Peyer's patch (tissue), 4 donors: Measurements from ENCODE around the gene ADAM12. TPM values are rescaled to one million over a fixed set of nuclear protein-coding genes. Genes with fewer than 3 reads are reported as not detected.

ENCODE experiments used
- DNase-seq, 3 donors: peaks; one replicate each; pipeline ENCODE4 v3.0.0-alpha.2; 2017 to 2019
- H3K27ac ChIP-seq, 4 donors: fragments of 200-600 bp; sonication (generic); one replicate each; pipeline ENCODE4 v1.5.1; 2016 to 2019
- H3K27me3 ChIP-seq, 2 donors: fragments of 200-600 bp; sonication (generic); one replicate each; pipeline ENCODE4 v1.5.1; 2019
- H3K36me3 ChIP-seq, 3 donors: fragments of 200-600 bp; sonication (generic); one replicate each; pipeline ENCODE4 v1.5.1; 2016 to 2019
- H3K4me1 ChIP-seq, 4 donors: fragments of 200-600 bp; sonication (generic); one replicate each; pipeline ENCODE4 v1.5.1; 2016 to 2019
- H3K4me3 ChIP-seq, 4 donors: fragments of 200-600 bp; sonication (generic); 1 replicate in 3 of 4; 2 replicates in 1 of 4; pipeline ENCODE4 v1.5.1; 2016 to 2019; ENCODE audit warnings: mild to moderate bottlenecking in 1 of 4
- H3K9me3 ChIP-seq, 4 donors: fragments of 200-600 bp; sonication (generic); one replicate each; pipeline ENCODE4 v1.5.1; 2016 to 2019; ENCODE audit warnings: mild to moderate bottlenecking in 1 of 4
- CTCF ChIP-seq, 6 experiments: fragments of 450-650 bp in 4 of 6; fragments of 200-600 bp in 2 of 6; sonication (generic) in 1 of 6; IDR thresholded peaks; one replicate each; pipeline ENCODE4 v1.5.1; 2017 to 2019; ENCODE audit warnings: antibody characterized with exemption in 6 of 6, mild to moderate bottlenecking in 3 of 6, moderate library complexity in 1 of 6
- POLR2A ChIP-seq, 2 donors: fragments of 450-650 bp; IDR thresholded peaks; one replicate each; pipeline ENCODE4 v1.5.1; 2017; ENCODE audit warnings: antibody characterized with exemption in 2 of 2, mild to moderate bottlenecking in 2 of 2, moderate library complexity in 2 of 2
- total RNA-seq, 4 donors: library from RNA; depleted of rRNA; stranded (reverse); fragments of >200 nt; gene quantifications; one replicate each; pipeline ENCODE4 v1.1.0, GENCODE V29; 2016

Gene ADAM12
- total RNA-seq, 4 donors from 2014 or later, result 0.13 to 2.5 (median 0.66) TPM

GRCh38 chr10:125984865-125985495 is 403.3 kb downstream of the ADAM12 start:
- Histone ChIP-seq H3K36me3 (no peaks in the 10 kb centered on the region), H3K4me1 (no peaks in the 10 kb centered on the region), H3K9me3 (no peaks in the 10 kb centered on the region), H3K4me3 (no peak overlapping the region), H3K27me3 (no peaks in the 10 kb centered on the region), H3K27ac (no peak overlapping the region)
- DNase-seq, result no peak
- TF ChIP-seq POLR2A (IDR thresholded peaks at IDR 0.05) (no peak), CTCF (IDR thresholded peaks at IDR 0.05) (no peak)

- H3K4me3 ChIP-seq, result no peak overlapping the region
- H3K4me1 ChIP-seq, result no peaks in the 10 kb centered on the region
- no peak for DNase-seq
- H3K36me3 ChIP-seq, result no peaks in the 10 kb centered on the region
- H3K27ac ChIP-seq, result no peak overlapping the region
- TF ChIP-seq POLR2A (IDR thresholded peaks at IDR 0.05) (no peak), CTCF (IDR thresholded peaks at IDR 0.05) (no peak)
- H3K9me3 ChIP-seq, result no peaks in the 10 kb centered on the region
- no peaks in the 10 kb centered on the region for H3K27me3 ChIP-seq
Measured at GRCh38 chr10:125984346-125984745, 403.9 kb downstream of the ADAM12 start.

GRCh38 chr10:125983656-125984055 is 404.6 kb downstream of the ADAM12 start:
- no peaks in the 10 kb centered on the region for H3K4me1 ChIP-seq
- H3K9me3 ChIP-seq, result no peaks in the 10 kb centered on the region
- DNase-seq, result no peak
- H3K4me3 ChIP-seq, result no peak overlapping the region
- no peaks in the 10 kb centered on the region for H3K27me3 ChIP-seq
- H3K27ac ChIP-seq, result no peak overlapping the region
- no peak for TF ChIP-seq CTCF (IDR thresholded peaks at IDR 0.05)
- TF ChIP-seq POLR2A (IDR thresholded peaks at IDR 0.05), result no peak
- no peaks in the 10 kb centered on the region for H3K36me3 ChIP-seq

- Histone ChIP-seq H3K27me3 (no peaks in the 10 kb centered on the region), H3K9me3 (no peaks in the 10 kb centered on the region), H3K27ac (no peak overlapping the region), H3K4me3 (no peak overlapping the region), H3K4me1 (no peaks in the 10 kb centered on the region), H3K36me3 (no peaks in the 10 kb centered on the region)
- no peak for DNase-seq
- no peak for TF ChIP-seq CTCF (IDR thresholded peaks at IDR 0.05)
- no peak for TF ChIP-seq POLR2A (IDR thresholded peaks at IDR 0.05)
Measured at GRCh38 chr10:125983161-125983560, 405.1 kb downstream of the ADAM12 start.

GRCh38 chr10:125982260-125982948 is 405.9 kb downstream of the ADAM12 start:
- peak in 1 of 3 donors; percentile 59 for DNase-seq
- TF ChIP-seq CTCF (IDR thresholded peaks at IDR 0.05), result peak; percentile 25 to 76 (median 64)
- no peak for TF ChIP-seq POLR2A (IDR thresholded peaks at IDR 0.05)
- Histone ChIP-seq H3K27ac (no peak overlapping the region), H3K4me3 (no peak overlapping the region), H3K36me3 (no peaks in the 10 kb centered on the region), H3K27me3 (no peaks in the 10 kb centered on the region), H3K4me1 (no peaks in the 10 kb centered on the region), H3K9me3 (no peaks in the 10 kb centered on the region)
